GM10248 (cell line): Measurements from ENCODE around the gene JARID2.

Source experiments
- CTCF ChIA-PET: fragments of 300-600 bp; sonication (Branson Sonifier 250); formaldehyde crosslinking; extraction: SDS; loops from one replicate; lab custom pipeline; 2021; ENCODE audit warnings: antibody characterized with exemption; lab: Yijun Ruan, JAX
- POLR2A ChIA-PET: fragments of 350-650 bp; sonication (Branson Sonifier 250); formaldehyde crosslinking; extraction: SDS; loops from one replicate; lab custom pipeline; 2020; ENCODE audit warnings: antibody characterized with exemption; lab: Yijun Ruan, JAX
- DNase-seq: peaks from one replicate; pipeline ENCODE4 v3.0.0; 2012; ENCODE audit errors: extremely low spot score
- CTCF ChIP-seq: IDR thresholded peaks from 2 replicates; pipeline ENCODE4 v1.5.1; 2012; ENCODE audit warnings: mild to moderate bottlenecking, low read depth; ENCODE audit errors: extremely low read depth, missing control alignments, control extremely low read depth

JARID2 gene

GRCh38 chr6:15453186-15453585 is 207.3 kb downstream of the JARID2 start:
- no peak for TF ChIP-seq CTCF
- CTCF ChIA-PET: no interaction called here
- DNase-seq: no peak

GRCh38 chr6:15453622-15454021 is 207.8 kb downstream of the JARID2 start:
- ChIA-PET POLR2A (no interaction called here), CTCF (no interaction called here)
- TF ChIP-seq CTCF: no peak
- DNase-seq: no peak

More at GRCh38 chr6:15453186-15453585, 207.3 kb downstream of the JARID2 start:
- POLR2A ChIA-PET: no interaction called here

- no peak for TF ChIP-seq CTCF
- CTCF ChIA-PET: interaction anchor here (0.6 to 2.7 kb wide), 7 partner anchors 10 to 745 kb away, joined by 3 to 8 read pairs (median 4); no protein-coding TSS in a partner anchor
- POLR2A ChIA-PET: no interaction called here
- no peak for DNase-seq
Measured at GRCh38 chr6:15456422-15456821, 210.6 kb downstream of the JARID2 start.

GRCh38 chr6:15457121-15457650 is 211.3 kb downstream of the JARID2 start:
- TF ChIP-seq CTCF: no peak
- ChIA-PET POLR2A (interaction anchor here (0.7 kb wide), 1 partner anchor 373 kb away, joined by 4 read pairs; no protein-coding TSS in a partner anchor), CTCF (interaction anchor here (0.8 to 2.7 kb wide), 8 partner anchors 9 to 746 kb away, joined by 3 to 8 read pairs (median 4); no protein-coding TSS in a partner anchor)
- no peak for DNase-seq

GRCh38 chr6:15458021-15458459 is 212.2 kb downstream of the JARID2 start:
- POLR2A ChIA-PET: interaction anchor here (0.7 kb wide), 1 partner anchor 374 kb away, joined by 4 read pairs; no protein-coding TSS in a partner anchor
- no peak for TF ChIP-seq CTCF
- peak; percentile 25 for DNase-seq
- CTCF ChIA-PET: interaction anchor here (0.6 to 2.7 kb wide), 8 partner anchors 9 to 747 kb away, joined by 3 to 9 read pairs (median 4); no protein-coding TSS in a partner anchor

- no peak for TF ChIP-seq CTCF
Measured at GRCh38 chr6:15460110-15460727, 214.3 kb downstream of the JARID2 start.

More at GRCh38 chr6:15460110-15460727, 214.3 kb downstream of the JARID2 start:
- POLR2A ChIA-PET: no interaction called here
- CTCF ChIA-PET: interaction anchor here (0.8 to 2.7 kb wide), 2 partner anchors 19 to 72 kb away, joined by 3 to 9 read pairs; no protein-coding TSS in a partner anchor
- no peak for DNase-seq
